ENCODE data around the gene OSBP2. TPM values are rescaled to one million over a fixed set of nuclear protein-coding genes. Genes with fewer than 3 reads are reported as not detected.

The OSBP2 gene
- total and polyA plus RNA-seq, 10 of the 15 experiments (the other 5 are each of a cell fraction or from before 2014, with no cell fraction given), result 0.11 to 7.7 (median 3.6) TPM

DNA sequence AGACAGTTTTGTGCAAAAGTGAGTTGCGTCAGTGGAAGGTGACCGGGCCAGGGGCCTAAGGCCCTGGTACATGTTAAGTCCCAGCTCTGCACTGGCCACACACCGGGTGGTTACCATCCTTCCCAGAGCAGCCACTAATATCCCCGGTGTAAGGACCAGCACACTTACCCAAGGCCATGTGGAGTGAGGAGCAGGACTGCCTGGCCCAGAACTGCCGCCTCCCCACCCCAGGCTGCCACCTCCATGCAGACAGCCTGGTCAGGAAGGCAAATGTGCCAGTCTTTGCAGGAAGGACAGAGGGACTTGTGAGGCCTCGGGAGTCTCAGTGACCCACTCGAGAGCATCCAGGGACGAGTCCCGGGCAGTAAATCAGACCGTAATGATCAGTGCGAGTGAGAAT, 171.0 kb downstream of the OSBP2 start:
- H2AFZ ChIP-seq (ENCODE audit: control insufficient read depth, low read depth, low read length), result no peak overlapping the region
- FAIRE-seq (no peak), DNase-seq (ENCODE audit: low read depth, low spot score) (no peak), ATAC-seq (no peak)
- no TSS peak for BruUV-seq (replicated peaks)
- no peaks in the 10 kb centered on the region for H3K9me3 ChIP-seq (replicated peaks; ENCODE audit: control insufficient read depth, insufficient read depth, low read length)
- H3K4me2 ChIP-seq (ENCODE audit: control insufficient read depth, insufficient read depth), result no peak overlapping the region
- H3K9ac ChIP-seq (ENCODE audit: control insufficient read depth, insufficient read depth, low read length), result no peak overlapping the region
- ChIA-PET RAD21 (ENCODE audit: unreplicated experiment) (no interaction called here), CTCF (no interaction called here), POLR2A (no interaction called here), SMC1A (ENCODE audit: uncharacterized antibody, unreplicated experiment) (no interaction called here)
- no peaks in the 10 kb centered on the region for H4K20me1 ChIP-seq (ENCODE audit: control insufficient read depth, insufficient read depth)
- 46% methylated on average over 11 of the region's 11 CpGs for WGBS (ENCODE audit: insufficient coverage, insufficient replicate concordance, low lambda C conversion rate, missing lambda C conversion rate)
- H3K36me3 ChIP-seq (ENCODE audit: control insufficient read depth in 2 of 2, insufficient read depth in 2 of 2, low read length in 1 of 2), result no peaks in the 10 kb centered on the region
- H3K4me1 ChIP-seq (ENCODE audit: control insufficient read depth, insufficient read depth, low read length), result no peaks in the 10 kb centered on the region
- in situ Hi-C loops (cut with MboI) (no loop called here), intact Hi-C loops (cut with micrococcal nuclease; ENCODE audit: unreplicated experiment) (no loop called here)
- no peaks in the 10 kb centered on the region for H3K79me2 ChIP-seq (ENCODE audit: control insufficient read depth, insufficient read depth, low read length)
- no peak overlapping the region for H3K4me3 ChIP-seq
- no peaks in the 10 kb centered on the region for H3K27me3 ChIP-seq (replicated peaks in 1 of 2; ENCODE audit: control insufficient read depth in 2 of 2, insufficient read depth in 2 of 2, low read length in 1 of 2)
- TF ChIP-seq, protein P1, sequence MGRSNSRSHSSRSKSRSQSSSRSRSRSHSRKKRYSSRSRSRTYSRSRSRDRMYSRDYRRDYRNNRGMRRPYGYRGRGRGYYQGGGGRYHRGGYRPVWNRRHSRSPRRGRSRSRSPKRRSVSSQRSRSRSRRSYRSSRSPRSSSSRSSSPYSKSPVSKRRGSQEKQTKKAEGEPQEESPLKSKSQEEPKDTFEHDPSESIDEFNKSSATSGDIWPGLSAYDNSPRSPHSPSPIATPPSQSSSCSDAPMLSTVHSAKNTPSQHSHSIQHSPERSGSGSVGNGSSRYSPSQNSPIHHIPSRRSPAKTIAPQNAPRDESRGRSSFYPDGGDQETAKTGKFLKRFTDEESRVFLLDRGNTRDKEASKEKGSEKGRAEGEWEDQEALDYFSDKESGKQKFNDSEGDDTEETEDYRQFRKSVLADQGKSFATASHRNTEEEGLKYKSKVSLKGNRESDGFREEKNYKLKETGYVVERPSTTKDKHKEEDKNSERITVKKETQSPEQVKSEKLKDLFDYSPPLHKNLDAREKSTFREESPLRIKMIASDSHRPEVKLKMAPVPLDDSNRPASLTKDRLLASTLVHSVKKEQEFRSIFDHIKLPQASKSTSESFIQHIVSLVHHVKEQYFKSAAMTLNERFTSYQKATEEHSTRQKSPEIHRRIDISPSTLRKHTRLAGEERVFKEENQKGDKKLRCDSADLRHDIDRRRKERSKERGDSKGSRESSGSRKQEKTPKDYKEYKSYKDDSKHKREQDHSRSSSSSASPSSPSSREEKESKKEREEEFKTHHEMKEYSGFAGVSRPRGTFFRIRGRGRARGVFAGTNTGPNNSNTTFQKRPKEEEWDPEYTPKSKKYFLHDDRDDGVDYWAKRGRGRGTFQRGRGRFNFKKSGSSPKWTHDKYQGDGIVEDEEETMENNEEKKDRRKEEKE (IDR thresholded peaks at IDR 0.05), result no peak
- TF ChIP-seq TCF12 (IDR thresholded peaks at IDR 0.05; ENCODE audit: low read depth, low read length) (no peak), LARP7 (IDR thresholded peaks at IDR 0.05) (no peak), FOXK2 (IDR thresholded peaks at IDR 0.05) (no peak), RFX5 (IDR thresholded peaks at IDR 0.05; ENCODE audit: low read depth, low read length) (no peak), ZBED1 (IDR thresholded peaks at IDR 0.05; ENCODE audit: borderline replicate concordance) (no peak), NFXL1 (IDR thresholded peaks at IDR 0.05; ENCODE audit: borderline replicate concordance) (no peak), HDAC2 (IDR thresholded peaks at IDR 0.05) (no peak)
- TF ChIP-seq, protein P2, sequence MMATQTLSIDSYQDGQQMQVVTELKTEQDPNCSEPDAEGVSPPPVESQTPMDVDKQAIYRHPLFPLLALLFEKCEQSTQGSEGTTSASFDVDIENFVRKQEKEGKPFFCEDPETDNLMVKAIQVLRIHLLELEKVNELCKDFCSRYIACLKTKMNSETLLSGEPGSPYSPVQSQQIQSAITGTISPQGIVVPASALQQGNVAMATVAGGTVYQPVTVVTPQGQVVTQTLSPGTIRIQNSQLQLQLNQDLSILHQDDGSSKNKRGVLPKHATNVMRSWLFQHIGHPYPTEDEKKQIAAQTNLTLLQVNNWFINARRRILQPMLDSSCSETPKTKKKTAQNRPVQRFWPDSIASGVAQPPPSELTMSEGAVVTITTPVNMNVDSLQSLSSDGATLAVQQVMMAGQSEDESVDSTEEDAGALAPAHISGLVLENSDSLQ (IDR thresholded peaks at IDR 0.05), result no peak
- TF ChIP-seq, protein P3, sequence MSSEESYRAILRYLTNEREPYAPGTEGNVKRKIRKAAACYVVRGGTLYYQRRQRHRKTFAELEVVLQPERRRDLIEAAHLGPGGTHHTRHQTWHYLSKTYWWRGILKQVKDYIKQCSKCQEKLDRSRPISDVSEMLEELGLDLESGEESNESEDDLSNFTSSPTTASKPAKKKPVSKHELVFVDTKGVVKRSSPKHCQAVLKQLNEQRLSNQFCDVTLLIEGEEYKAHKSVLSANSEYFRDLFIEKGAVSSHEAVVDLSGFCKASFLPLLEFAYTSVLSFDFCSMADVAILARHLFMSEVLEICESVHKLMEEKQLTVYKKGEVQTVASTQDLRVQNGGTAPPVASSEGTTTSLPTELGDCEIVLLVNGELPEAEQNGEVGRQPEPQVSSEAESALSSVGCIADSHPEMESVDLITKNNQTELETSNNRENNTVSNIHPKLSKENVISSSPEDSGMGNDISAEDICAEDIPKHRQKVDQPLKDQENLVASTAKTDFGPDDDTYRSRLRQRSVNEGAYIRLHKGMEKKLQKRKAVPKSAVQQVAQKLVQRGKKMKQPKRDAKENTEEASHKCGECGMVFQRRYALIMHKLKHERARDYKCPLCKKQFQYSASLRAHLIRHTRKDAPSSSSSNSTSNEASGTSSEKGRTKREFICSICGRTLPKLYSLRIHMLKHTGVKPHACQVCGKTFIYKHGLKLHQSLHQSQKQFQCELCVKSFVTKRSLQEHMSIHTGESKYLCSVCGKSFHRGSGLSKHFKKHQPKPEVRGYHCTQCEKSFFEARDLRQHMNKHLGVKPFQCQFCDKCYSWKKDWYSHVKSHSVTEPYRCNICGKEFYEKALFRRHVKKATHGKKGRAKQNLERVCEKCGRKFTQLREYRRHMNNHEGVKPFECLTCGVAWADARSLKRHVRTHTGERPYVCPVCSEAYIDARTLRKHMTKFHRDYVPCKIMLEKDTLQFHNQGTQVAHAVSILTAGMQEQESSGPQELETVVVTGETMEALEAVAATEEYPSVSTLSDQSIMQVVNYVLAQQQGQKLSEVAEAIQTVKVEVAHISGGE (CRISPR knock-in tag; IDR thresholded peaks at IDR 0.05), result no peak
- TF ChIP-seq, protein P4, sequence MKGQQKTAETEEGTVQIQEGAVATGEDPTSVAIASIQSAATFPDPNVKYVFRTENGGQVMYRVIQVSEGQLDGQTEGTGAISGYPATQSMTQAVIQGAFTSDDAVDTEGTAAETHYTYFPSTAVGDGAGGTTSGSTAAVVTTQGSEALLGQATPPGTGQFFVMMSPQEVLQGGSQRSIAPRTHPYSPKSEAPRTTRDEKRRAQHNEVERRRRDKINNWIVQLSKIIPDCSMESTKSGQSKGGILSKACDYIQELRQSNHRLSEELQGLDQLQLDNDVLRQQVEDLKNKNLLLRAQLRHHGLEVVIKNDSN (IDR thresholded peaks at IDR 0.05; ENCODE audit: borderline replicate concordance, extremely low read length, insufficient read depth, low read depth, low read length), result no peak
- H3K27ac ChIP-seq (ENCODE audit: control insufficient read depth, insufficient read depth), result no peak overlapping the region
